KMS-11 (cell line): ENCODE data around the gene KIF26B.

ENCODE experiments used
- H2AFZ ChIP-seq: fragments of 200-600 bp; sonication (generic); 2 replicates; pipeline ENCODE4 v1.6.1; 2016; ENCODE audit warnings: antibody characterized with exemption, mixed run types, low read depth
- H3K27ac ChIP-seq: fragments of 200-600 bp; sonication (generic); 2 replicates; pipeline ENCODE4 v1.6.1; 2016; ENCODE audit warnings: mild to moderate bottlenecking, mixed run types
- H3K27me3 ChIP-seq: fragments of 200-600 bp; sonication (generic); 2 replicates; pipeline ENCODE4 v1.6.1; 2017; ENCODE audit warnings: mild to moderate bottlenecking, low read depth, mixed run types, moderate library complexity; ENCODE audit not compliant: insufficient read depth
- H3K36me3 ChIP-seq: fragments of 200-600 bp; sonication (generic); 2 replicates; pipeline ENCODE4 v1.6.1; 2017; ENCODE audit warnings: mild to moderate bottlenecking, mixed run types; ENCODE audit not compliant: insufficient read depth
- H3K4me1 ChIP-seq: fragments of 200-600 bp; sonication (generic); 2 replicates; pipeline ENCODE4 v1.6.1; 2016; ENCODE audit warnings: mild to moderate bottlenecking, low read depth, mixed run types; ENCODE audit not compliant: poor library complexity, severe bottlenecking
- H3K4me2 ChIP-seq: fragments of 200-600 bp; sonication (generic); 2 replicates; pipeline ENCODE4 v1.7.0; 2016; ENCODE audit warnings: mild to moderate bottlenecking, mixed run types
- H3K4me3 ChIP-seq: fragments of 200-600 bp; sonication (generic); IDR thresholded peaks from 2 replicates; pipeline ENCODE4 v1.6.1; 2017; ENCODE audit warnings: low read depth, low read length, mixed read lengths; ENCODE audit not compliant: insufficient read depth
- H3K79me2 ChIP-seq: fragments of 200-600 bp; sonication (generic); 2 replicates; pipeline ENCODE4 v1.6.1; 2016; ENCODE audit warnings: low read depth, mixed run types; ENCODE audit not compliant: insufficient read depth
- H3K9ac ChIP-seq: fragments of 200-600 bp; sonication (generic); 2 replicates; pipeline ENCODE4 v1.6.1; 2016; ENCODE audit warnings: mild to moderate bottlenecking, mixed run types
- H4K20me1 ChIP-seq: fragments of 200-600 bp; sonication (generic); 2 replicates; pipeline ENCODE4 v1.6.1; 2016; ENCODE audit warnings: mild to moderate bottlenecking, mixed run types; ENCODE audit not compliant: insufficient read depth
- CTCF ChIP-seq: fragments of 200-600 bp; sonication (generic); conservative IDR thresholded peaks from 2 replicates; pipeline ENCODE4 v1.6.1; 2017; ENCODE audit warnings: low read depth, mild to moderate bottlenecking, antibody characterized with exemption, low read length, moderate library complexity, mixed read lengths

Gene KIF26B

GRCh38 chr1:245751116-245751515 lies 596.3 kb downstream of the KIF26B start:
- Histone ChIP-seq H3K4me2 (no peak overlapping the region), H3K27ac (no peak overlapping the region), H4K20me1 (no peaks in the 10 kb centered on the region), H3K4me1 (no peaks in the 10 kb centered on the region), H3K9ac (no peak overlapping the region), H3K79me2 (no peaks in the 10 kb centered on the region), H3K36me3 (no peaks in the 10 kb centered on the region), H3K4me3 (no peak overlapping the region), H3K27me3 (no peaks in the 10 kb centered on the region), H2AFZ (no peak overlapping the region)
- no peak for TF ChIP-seq CTCF

GRCh38 chr1:245751726-245752470 lies 597.1 kb downstream of the KIF26B start:
- Histone ChIP-seq H3K4me2 (no peak overlapping the region), H3K79me2 (no peaks in the 10 kb centered on the region), H3K27ac (no peak overlapping the region), H3K36me3 (no peaks in the 10 kb centered on the region), H2AFZ (no peak overlapping the region), H3K27me3 (no peaks in the 10 kb centered on the region), H3K9ac (no peak overlapping the region), H3K4me1 (no peaks in the 10 kb centered on the region), H3K4me3 (no peak overlapping the region), H4K20me1 (no peaks in the 10 kb centered on the region)
- no peak for TF ChIP-seq CTCF

- Histone ChIP-seq H3K27me3 (no peaks in the 10 kb centered on the region), H3K36me3 (no peaks in the 10 kb centered on the region)
These were observed 597.8 kb downstream of the KIF26B start for GRCh38 chr1:245752561-245752960.

GRCh38 chr1:245753807-245754206 lies 599.0 kb downstream of the KIF26B start:
- Histone ChIP-seq H4K20me1 (no peaks in the 10 kb centered on the region), H3K36me3 (no peaks in the 10 kb centered on the region), H3K4me3 (no peak overlapping the region), H3K27me3 (no peaks in the 10 kb centered on the region), H3K27ac (no peak overlapping the region), H3K4me2 (no peak overlapping the region), H3K79me2 (no peaks in the 10 kb centered on the region), H3K9ac (no peak overlapping the region), H3K4me1 (no peaks in the 10 kb centered on the region), H2AFZ (no peak overlapping the region)
- TF ChIP-seq CTCF: no peak

More at GRCh38 chr1:245752561-245752960, 597.8 kb downstream of the KIF26B start:
- Histone ChIP-seq H3K4me2 (no peak overlapping the region), H3K4me1 (no peaks in the 10 kb centered on the region), H3K4me3 (no peak overlapping the region), H3K9ac (no peak overlapping the region), H2AFZ (no peak overlapping the region), H3K79me2 (no peaks in the 10 kb centered on the region), H4K20me1 (no peaks in the 10 kb centered on the region), H3K27ac (no peak overlapping the region)
- no peak for TF ChIP-seq CTCF
